Mucosa of descending colon (tissue), 3 donors: Measurements from ENCODE around the gene RAD51AP1. TPM values are rescaled to one million over a fixed set of nuclear protein-coding genes. Genes with fewer than 3 reads are reported as not detected.

Experiments
- ATAC-seq: fragments of 200-7000 bp; cut with Tn5 transposase; one replicate; pipeline ENCODE4 v1.9.1; 2020; ENCODE audit warnings: mild to moderate bottlenecking, moderate library complexity
- DNase-seq, 3 donors: peaks; one replicate each; pipeline ENCODE4 v3.0.0-alpha.2; 2020
- H3K36me3 ChIP-seq: fragments of 200-600 bp; one replicate; pipeline ENCODE4 v1.8.0; 2021; ENCODE audit warnings: low read depth, mild to moderate bottlenecking
- H3K4me1 ChIP-seq: fragments of 200-600 bp; one replicate; pipeline ENCODE4 v1.8.0; 2021; ENCODE audit warnings: low read depth, mild to moderate bottlenecking
- H3K4me3 ChIP-seq: fragments of 200-600 bp; one replicate; pipeline ENCODE4 v1.8.0; 2021; ENCODE audit warnings: mild to moderate bottlenecking
- H3K9me3 ChIP-seq: fragments of 200-600 bp; one replicate; pipeline ENCODE4 v1.8.0; 2021; ENCODE audit warnings: mild to moderate bottlenecking
- intact Hi-C, 2 donors: fragments of 100-400 bp; cut with DNase I in 1 of 2; cut with micrococcal nuclease in 1 of 2; formaldehyde crosslinking; loops; one replicate each; pipeline versions ENCODE4 v1.11.0 to v1.11.1; 2022; cut with DNase I, micrococcal nuclease
- total RNA-seq, 3 donors: library from RNA; stranded (reverse); fragmentation: NEBNext Ultra II Directional in 2 of 3; extraction: Animal tissue kit (Norgen Biotek cat#: 25700) in 2 of 3; gene quantifications; one replicate each; pipeline versions ENCODE4 v1.2.1 to v1.2.4, GENCODE V29; 2021 to 2023
- TF ChIP-seq, protein P1 (sequence below): fragments of 200-600 bp; IDR thresholded peaks from one replicate; pipeline ENCODE4 v1.8.0; 2022; ENCODE audit warnings: antibody characterized with exemption, mild to moderate bottlenecking
- donor health status: DM: no; HTN: no; CAD: no; lungs with moderate emphysema.
- donor health status: DM: no; HTN: no; CAD: no.
- donor health status: DM: no; HTN: yes; CAD: no.

RAD51AP1 gene
- total RNA-seq, 3 donors from 2014 or later: 2.2 to 13.3 (median 4.4) TPM

DNA sequence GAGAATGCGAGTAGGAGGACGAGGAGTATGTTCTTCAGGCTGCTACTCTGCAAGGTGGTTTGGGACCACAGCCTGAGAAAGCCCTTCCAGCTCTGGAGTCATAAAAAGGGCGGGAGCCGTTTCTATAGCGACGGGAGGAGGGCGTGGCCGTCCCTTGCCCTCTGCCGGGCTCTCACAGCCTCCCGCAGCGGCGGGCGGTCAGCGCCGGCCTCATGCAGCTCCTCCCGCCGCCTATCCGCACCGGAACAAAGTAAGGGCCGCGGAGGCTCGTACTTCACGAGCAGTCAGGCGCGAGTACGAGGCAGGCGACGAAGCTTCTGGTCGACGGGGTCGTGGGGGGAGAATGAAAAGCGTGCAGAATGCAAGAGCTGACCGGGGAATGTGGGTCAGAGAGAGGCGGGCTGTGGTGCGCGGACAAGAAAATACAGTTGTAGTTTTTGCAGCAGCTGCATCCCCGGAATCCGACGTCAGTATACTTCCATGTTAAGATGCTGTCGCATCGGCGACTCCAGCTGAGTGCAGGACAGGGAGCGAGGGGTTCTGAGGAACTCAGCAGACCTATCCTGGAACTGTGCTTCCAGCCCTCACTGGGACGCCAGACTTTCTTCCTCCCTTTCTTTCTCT is 23.5 kb downstream of the RAD51AP1 start, which contains the start of gene DYRK4:
TSS of gene DYRK4 (plus strand) at position 175 of the 624 bp plus-strand sequence. CDS start at position 213, 38 bp downstream.
- no peaks in the 10 kb centered on the region for H3K36me3 ChIP-seq
- H3K4me3 ChIP-seq: no peak within 1 kb of the TSS
- no peaks in the 10 kb centered on the region for H3K9me3 ChIP-seq
- intact Hi-C loops: no loop called here
- H3K4me1 ChIP-seq: peaks cover 12% of the 10 kb centered on the region
- TF ChIP-seq, protein P1, sequence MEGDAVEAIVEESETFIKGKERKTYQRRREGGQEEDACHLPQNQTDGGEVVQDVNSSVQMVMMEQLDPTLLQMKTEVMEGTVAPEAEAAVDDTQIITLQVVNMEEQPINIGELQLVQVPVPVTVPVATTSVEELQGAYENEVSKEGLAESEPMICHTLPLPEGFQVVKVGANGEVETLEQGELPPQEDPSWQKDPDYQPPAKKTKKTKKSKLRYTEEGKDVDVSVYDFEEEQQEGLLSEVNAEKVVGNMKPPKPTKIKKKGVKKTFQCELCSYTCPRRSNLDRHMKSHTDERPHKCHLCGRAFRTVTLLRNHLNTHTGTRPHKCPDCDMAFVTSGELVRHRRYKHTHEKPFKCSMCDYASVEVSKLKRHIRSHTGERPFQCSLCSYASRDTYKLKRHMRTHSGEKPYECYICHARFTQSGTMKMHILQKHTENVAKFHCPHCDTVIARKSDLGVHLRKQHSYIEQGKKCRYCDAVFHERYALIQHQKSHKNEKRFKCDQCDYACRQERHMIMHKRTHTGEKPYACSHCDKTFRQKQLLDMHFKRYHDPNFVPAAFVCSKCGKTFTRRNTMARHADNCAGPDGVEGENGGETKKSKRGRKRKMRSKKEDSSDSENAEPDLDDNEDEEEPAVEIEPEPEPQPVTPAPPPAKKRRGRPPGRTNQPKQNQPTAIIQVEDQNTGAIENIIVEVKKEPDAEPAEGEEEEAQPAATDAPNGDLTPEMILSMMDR: no peak
- peak; percentile 90 to 97 (median 94) for DNase-seq
- peak; percentile 100 for ATAC-seq

DNA sequence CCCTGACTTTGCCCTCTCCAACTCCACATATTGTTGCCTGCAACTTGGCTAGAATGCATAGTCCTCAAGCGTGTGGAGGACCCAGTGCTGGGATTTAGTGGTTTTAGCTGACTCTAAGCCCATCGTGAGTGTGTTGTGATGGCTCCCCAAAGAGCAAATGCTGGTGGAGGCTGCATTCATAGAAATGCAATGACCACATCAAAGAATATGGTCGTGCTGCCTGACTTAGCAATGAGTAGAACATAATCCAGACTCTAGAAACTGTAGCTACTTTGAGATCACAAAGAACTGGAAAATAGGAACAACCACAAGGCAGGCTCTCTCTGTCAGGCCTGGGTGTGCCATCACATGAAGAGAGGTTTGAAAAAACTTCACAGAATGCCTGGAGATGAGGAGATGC is 24.6 kb downstream of the RAD51AP1 start:
- H3K4me3 ChIP-seq: no peak overlapping the region
- peaks cover 12% of the 10 kb centered on the region for H3K4me1 ChIP-seq
- DNase-seq: no peak
- ATAC-seq: no peak
- no peaks in the 10 kb centered on the region for H3K36me3 ChIP-seq
- TF ChIP-seq, protein P1: no peak
- intact Hi-C loops: no loop called here
- no peaks in the 10 kb centered on the region for H3K9me3 ChIP-seq

DNA sequence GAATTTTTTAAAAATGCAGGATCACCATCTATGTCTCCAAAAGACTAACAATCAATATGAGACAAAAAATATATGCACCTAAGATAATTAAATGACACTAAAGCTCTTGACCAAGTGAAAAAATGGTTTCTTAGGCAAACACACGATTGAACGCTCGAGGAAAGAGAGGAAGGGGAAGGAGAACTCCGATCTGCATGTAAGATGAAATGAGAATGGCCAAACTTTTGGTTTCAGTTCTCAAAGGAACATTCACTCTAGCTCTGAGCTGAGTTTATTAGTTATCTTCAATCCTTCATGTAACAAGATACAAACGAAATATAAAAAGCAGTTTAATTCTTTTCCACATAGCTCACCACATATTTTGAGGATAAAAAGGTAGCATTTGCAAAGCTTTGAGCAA is 26.1 kb downstream of the RAD51AP1 start:
- no peak for ATAC-seq
- Histone ChIP-seq H3K36me3 (no peaks in the 10 kb centered on the region), H3K9me3 (no peaks in the 10 kb centered on the region), H3K4me1 (peaks cover 12% of the 10 kb centered on the region), H3K4me3 (no peak overlapping the region)
- TF ChIP-seq, protein P1: no peak
- no peak for DNase-seq
- intact Hi-C loops: no loop called here

DNA sequence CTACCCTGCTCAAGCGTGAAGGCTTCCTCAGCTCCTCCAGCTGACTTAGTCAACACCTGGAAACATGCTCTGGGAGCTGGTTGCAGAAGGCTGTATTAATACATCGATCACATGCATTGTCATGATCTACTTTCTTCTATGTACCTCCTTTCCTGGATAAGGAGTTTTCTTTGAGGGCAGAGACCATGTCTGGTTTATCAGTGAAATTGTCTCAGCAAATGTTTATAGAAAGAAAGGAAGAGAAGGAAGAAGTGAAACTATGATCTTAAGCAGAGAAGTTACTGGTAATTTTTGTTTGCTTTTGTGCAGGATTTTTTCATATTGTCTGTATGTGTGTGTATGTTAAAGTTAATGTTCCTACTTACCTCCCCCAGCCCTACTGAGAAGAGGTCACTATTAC is 27.8 kb downstream of the RAD51AP1 start:
- DNase-seq (no peak), ATAC-seq (no peak)
- Histone ChIP-seq H3K36me3 (no peaks in the 10 kb centered on the region), H3K4me1 (peaks cover 11% of the 10 kb centered on the region), H3K9me3 (no peaks in the 10 kb centered on the region), H3K4me3 (no peak overlapping the region)
- TF ChIP-seq, protein P1: no peak
- intact Hi-C loops: no loop called here

DNA sequence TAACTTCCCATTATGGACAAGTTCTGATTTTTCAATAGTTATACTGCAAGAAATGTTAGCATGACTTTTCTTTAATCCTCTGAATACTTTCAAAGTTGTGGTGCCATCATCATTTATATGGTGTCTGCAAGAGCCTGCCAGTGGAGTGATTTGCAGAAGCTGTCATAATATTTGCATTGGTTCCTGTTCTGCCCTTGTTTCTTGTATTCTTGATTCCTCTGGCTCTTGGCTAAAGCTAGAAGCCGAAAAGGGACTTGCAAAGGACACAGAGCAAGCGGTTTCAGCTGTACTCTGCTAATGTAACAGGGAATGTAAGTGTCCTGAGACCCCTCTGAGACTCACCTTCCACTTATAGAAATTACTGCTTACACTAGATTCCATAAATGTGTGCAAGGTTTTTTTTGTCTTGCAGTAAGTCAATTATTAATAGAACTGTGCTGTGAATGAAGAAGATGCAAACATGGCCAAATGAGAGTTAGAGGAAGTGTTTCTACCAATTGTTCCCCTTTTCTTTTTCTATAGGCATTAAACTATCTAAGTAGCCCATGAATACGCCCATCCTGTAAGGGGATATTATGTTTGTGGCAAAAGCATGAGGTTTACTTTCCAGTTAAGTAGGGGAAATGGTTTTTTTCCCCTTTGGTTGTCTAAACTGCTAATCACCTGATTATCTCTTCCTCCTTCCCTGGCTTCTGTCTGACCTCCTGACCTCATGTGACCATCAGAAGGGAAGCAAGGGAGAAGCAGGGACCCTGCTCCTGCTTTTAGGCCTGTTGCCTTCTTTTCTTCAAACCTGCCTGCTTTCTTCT is 28.6 kb downstream of the RAD51AP1 start:
- intact Hi-C loops: no loop called here

More for the DNA sequence above, 28.6 kb downstream of the RAD51AP1 start:
- DNase-seq (peak in 1 of 3 donors; percentile 16), ATAC-seq (peak; percentile 49)
- H3K4me1 ChIP-seq: peaks cover 3% of the 10 kb centered on the region
- no peaks in the 10 kb centered on the region for H3K36me3 ChIP-seq
- H3K4me3 ChIP-seq: no peak overlapping the region
- H3K9me3 ChIP-seq: no peaks in the 10 kb centered on the region
- TF ChIP-seq, protein P1: no peak
